T follicular helper cell (primary cell): ENCODE data around the gene DHDDS.

Source experiments
- DNase-seq: peaks from one replicate; pipeline ENCODE4 v3.0.0-alpha.2; 2020; ENCODE audit warnings: low read depth

Gene DHDDS

GRCh38 chr1:26417111-26417759 is 14.9 kb upstream of the DHDDS start:
- DNase-seq = peak; percentile 77

- DNase-seq = no peak
Observed at GRCh38 chr1:26418865-26419349, 13.2 kb upstream of the DHDDS start.

- DNase-seq = no peak
Observed at GRCh38 chr1:26419494-26419893, 12.6 kb upstream of the DHDDS start.

GRCh38 chr1:26429721-26430120 is 2.4 kb upstream of the DHDDS start:
- DNase-seq = no peak

- no peak for DNase-seq
Observed at GRCh38 chr1:26432793-26433192, 672 bp downstream of the DHDDS start.

- DNase-seq = no peak
Observed at GRCh38 chr1:26434161-26434752, 2.1 kb downstream of the DHDDS start.

- DNase-seq = no peak
Observed at GRCh38 chr1:26438041-26438440, 5.9 kb downstream of the DHDDS start.

- no peak for DNase-seq
Observed at GRCh38 chr1:26440259-26440658, 8.1 kb downstream of the DHDDS start.

- DNase-seq = no peak
Observed at GRCh38 chr1:26449868-26450267, 17.7 kb downstream of the DHDDS start.

- no peak for DNase-seq
Observed at GRCh38 chr1:26450908-26451307, 18.8 kb downstream of the DHDDS start.

- no peak for DNase-seq
Observed at GRCh38 chr1:26452459-26453183, 20.5 kb downstream of the DHDDS start.

- DNase-seq = no peak
Observed at GRCh38 chr1:26459148-26459547, 27.0 kb downstream of the DHDDS start.

GRCh38 chr1:26459573-26460031 is 27.5 kb downstream of the DHDDS start:
- no peak for DNase-seq

- DNase-seq = no peak
Observed at GRCh38 chr1:26468911-26469310, 36.8 kb downstream of the DHDDS start.

GRCh38 chr1:26469558-26469957 is 37.4 kb downstream of the DHDDS start:
- DNase-seq = no peak

GRCh38 chr1:26470878-26471497 is 38.9 kb downstream of the DHDDS start:
- DNase-seq = no peak

- peak; percentile 25 for DNase-seq
Observed at GRCh38 chr1:26471498-26472319, 39.6 kb downstream of the DHDDS start.

- DNase-seq = peak; percentile 86
Observed at GRCh38 chr1:26472320-26472900, 40.3 kb downstream of the DHDDS start, which contains the start of gene HMGN2. TSS of gene HMGN2 (plus strand) at chr1:26472440. CDS start at chr1:26472613, 173 bp downstream.

GRCh38 chr1:26472901-26473845 is 41.1 kb downstream of the DHDDS start:
- peak; percentile 95 for DNase-seq

GRCh38 chr1:26474818-26475217 is 42.7 kb downstream of the DHDDS start:
- DNase-seq = no peak
